Erythroblast (primary cell): ENCODE measurements around the gene TMEM94.

ENCODE experiments used
- GATA1 ChIP-seq: IDR thresholded peaks from 2 replicates; pipeline ENCODE4 v1.6.1; 2011; ENCODE audit warnings: low read depth, mild to moderate bottlenecking, control low read depth, low read length, moderate library complexity
- POLR2A ChIP-seq: IDR thresholded peaks from 2 replicates; pipeline ENCODE4 v1.6.1; 2011; ENCODE audit warnings: mild to moderate bottlenecking, low read length

DNA sequence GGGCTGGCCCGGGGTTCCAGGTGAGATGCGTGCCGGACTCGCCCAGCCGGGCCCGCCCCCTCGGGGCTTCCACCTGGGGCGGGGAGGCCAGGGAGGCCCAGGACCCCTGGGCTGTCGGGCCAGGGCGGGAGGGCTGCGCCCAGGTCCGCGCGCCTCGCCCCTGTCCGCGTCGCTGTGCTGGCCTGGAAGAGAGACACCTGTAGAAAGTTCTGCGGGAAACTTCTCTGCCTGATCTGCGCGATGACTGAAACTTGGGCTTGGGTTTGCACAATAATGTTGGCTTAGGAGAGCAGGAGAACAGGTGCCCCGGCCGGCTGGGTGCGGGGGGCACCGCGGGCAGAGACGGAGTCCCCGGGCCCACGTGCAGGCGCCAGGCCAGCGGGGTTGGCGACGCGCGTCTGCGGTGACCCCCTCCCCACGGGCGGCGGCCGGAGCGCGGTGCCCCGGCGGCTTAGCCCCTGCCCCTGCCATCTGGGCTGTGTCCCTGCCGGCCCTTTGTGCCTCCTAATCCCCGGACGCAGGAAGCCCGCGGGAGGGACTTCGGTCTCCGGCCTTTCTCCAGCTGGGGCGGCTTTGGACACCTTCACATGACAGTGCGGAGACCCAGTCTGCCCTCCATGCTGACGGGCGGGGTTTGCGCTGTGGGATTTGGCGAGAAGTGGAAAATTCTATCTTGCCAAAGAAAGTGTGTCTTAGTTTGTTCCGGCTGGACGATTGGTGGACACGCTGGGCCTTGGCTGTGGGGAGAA is 69.5 kb downstream of the TMEM94 start:
- TF ChIP-seq POLR2A (no peak), GATA1 (no peak)
